ENCODE results near the gene GJB1. TPM values are rescaled to one million over a fixed set of nuclear protein-coding genes. Genes with fewer than 3 reads are reported as not detected.

The GJB1 gene
- total RNA-seq, 2 donors from 2014 or later: not detected

DNA sequence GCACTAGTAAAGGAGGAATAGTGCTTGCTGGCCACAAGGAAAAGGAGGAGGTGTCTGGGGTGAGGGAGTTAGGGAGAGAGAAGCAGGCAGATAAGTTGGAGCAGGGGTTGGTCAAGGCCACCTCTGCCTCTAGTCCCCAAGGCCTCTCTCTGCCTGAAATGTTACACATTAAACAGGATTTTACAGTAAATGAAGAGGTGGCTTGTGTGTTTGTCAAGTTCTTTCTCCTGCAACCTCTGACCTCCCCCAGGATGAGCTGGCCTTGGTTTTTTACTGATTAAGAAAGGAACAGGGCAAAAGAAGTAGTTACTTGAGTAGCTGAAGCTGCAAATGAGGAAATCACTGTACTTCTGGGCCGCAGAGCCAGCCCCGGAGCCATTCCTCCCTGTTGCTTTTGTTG is 2.0 kb downstream of the GJB1 start:
- Mint-ChIP-seq H3K27ac (no peak overlapping the region), H3K4me3 (no peak overlapping the region), H3K4me1 (ENCODE audit: low read depth in 2 of 2) (peaks cover 0 to 3% of the 10 kb centered on the region in 2 donors), H3K9me3 (no peaks in the 10 kb centered on the region), H3K27me3 (peaks cover 0 to 7% of the 10 kb centered on the region in 2 donors), H3K36me3 (no peaks in the 10 kb centered on the region)
- ATAC-seq (no peak), DNase-seq (ENCODE audit: low spot score) (no peak)

- Mint-ChIP-seq H3K36me3 (no peaks in the 10 kb centered on the region), H3K4me1 (ENCODE audit: low read depth in 2 of 2) (peaks cover 0 to 3% of the 10 kb centered on the region in 2 donors), H3K27ac (no peak overlapping the region), H3K9me3 (no peaks in the 10 kb centered on the region), H3K27me3 (peaks cover 0 to 7% of the 10 kb centered on the region in 2 donors), H3K4me3 (no peak overlapping the region)
- no peak for DNase-seq (ENCODE audit: low spot score)
- no peak for ATAC-seq
These were observed 2.7 kb downstream of the GJB1 start for GRCh38 chrX:71225676-71226075.

DNA sequence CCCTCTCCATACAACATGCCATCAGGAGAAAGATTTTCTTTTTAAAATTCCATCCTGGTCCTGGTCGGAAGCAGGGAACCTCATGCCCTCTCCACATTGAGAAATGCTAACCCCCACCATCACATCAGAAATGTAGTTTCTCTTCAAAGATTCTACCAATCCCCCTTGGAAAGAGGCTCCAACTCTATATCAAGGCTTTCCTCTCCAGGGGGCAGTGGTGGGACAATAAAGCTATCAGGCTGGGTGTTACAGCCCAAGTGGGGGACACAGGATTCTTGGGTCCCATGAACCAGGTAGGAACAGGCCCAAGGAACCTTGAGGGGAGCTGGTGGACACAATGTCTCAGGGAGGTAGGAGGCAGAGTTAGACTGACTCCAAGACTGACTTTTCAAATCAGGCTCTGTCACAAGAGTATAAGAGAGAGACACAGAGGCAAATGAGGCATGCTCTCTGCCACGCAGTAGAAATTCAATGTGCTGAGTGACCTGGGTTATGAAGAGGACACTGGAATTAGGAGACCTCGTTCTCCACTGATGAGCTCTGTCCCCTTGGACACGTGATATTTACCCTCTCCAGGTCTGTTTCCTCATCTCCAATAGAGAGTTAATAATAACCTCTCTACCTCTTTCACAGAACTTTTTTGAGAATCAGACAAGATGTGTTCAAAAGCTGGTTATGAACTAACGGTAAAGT is 4.5 kb downstream of the GJB1 start:
- peaks cover 0 to 7% of the 10 kb centered on the region in 2 donors for H3K27me3 Mint-ChIP-seq
- H3K36me3 Mint-ChIP-seq: no peaks in the 10 kb centered on the region
- H3K4me1 Mint-ChIP-seq (ENCODE audit: low read depth in 2 of 2): peaks cover 0 to 3% of the 10 kb centered on the region in 2 donors
- H3K4me3 Mint-ChIP-seq: no peak overlapping the region
- H3K27ac Mint-ChIP-seq: no peak overlapping the region
- DNase-seq (ENCODE audit: low spot score): no peak
- ATAC-seq: no peak
- H3K9me3 Mint-ChIP-seq: no peaks in the 10 kb centered on the region

DNA sequence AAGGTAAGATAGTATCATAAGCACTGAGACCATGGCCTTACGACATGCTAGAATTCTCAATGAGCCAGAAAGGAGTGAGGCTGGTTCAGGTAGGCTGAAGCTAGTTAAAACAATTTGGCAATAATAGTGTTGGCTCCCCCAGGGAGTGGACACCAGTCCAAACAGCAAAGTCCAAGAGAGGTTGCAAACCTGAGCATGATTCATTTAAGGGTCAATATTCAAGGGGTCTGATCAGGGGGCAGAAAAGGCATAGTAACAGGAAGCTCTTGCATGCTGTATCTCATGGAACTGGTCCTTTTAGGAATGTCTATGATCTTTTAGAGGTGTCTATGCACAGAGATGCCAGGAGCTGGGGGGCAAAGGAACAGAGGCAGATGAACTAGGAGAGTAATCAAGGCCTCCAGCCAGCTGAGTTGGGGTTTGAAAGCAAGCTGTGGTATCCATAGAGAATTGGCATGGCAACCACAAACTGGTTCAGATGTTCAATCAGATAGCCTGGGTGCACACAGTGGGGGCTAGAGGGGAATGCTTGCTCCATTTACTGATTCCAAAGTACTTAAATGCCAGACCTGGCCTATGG is 5.1 kb downstream of the GJB1 start:
- no peak overlapping the region for H3K27ac Mint-ChIP-seq
- DNase-seq (ENCODE audit: low spot score) (no peak), ATAC-seq (no peak)
- H3K36me3 Mint-ChIP-seq: no peaks in the 10 kb centered on the region
- H3K9me3 Mint-ChIP-seq: no peaks in the 10 kb centered on the region
- no peak overlapping the region for H3K4me3 Mint-ChIP-seq
- H3K4me1 Mint-ChIP-seq (ENCODE audit: low read depth in 2 of 2): peaks cover 0 to 3% of the 10 kb centered on the region in 2 donors
- H3K27me3 Mint-ChIP-seq: peaks cover 0 to 6% of the 10 kb centered on the region in 2 donors

- ATAC-seq: no peak
- Mint-ChIP-seq H3K9me3 (no peaks in the 10 kb centered on the region), H3K4me1 (ENCODE audit: low read depth in 2 of 2) (peaks cover 3 to 12% of the 10 kb centered on the region in 2 donors), H3K27me3 (peaks cover 0 to 7% of the 10 kb centered on the region in 2 donors), H3K4me3 (no peak overlapping the region), H3K27ac (no peak overlapping the region), H3K36me3 (peaks cover 7% of the 10 kb centered on the region)
- DNase-seq (ENCODE audit: low spot score): no peak
These were observed 12.5 kb downstream of the GJB1 start for GRCh38 chrX:71235482-71235881.

GRCh38 chrX:71236836-71237235 is 13.8 kb downstream of the GJB1 start:
- peaks cover 8% of the 10 kb centered on the region for H3K36me3 Mint-ChIP-seq
- no peak overlapping the region for H3K27ac Mint-ChIP-seq
- no peak for DNase-seq (ENCODE audit: low spot score)
- no peaks in the 10 kb centered on the region for H3K9me3 Mint-ChIP-seq
- H3K4me1 Mint-ChIP-seq (ENCODE audit: low read depth in 2 of 2): peaks cover 3 to 12% of the 10 kb centered on the region in 2 donors
- ATAC-seq: no peak
- peaks cover 0 to 7% of the 10 kb centered on the region in 2 donors for H3K27me3 Mint-ChIP-seq
- H3K4me3 Mint-ChIP-seq: no peak overlapping the region

GRCh38 chrX:71239781-71240180 is 16.8 kb downstream of the GJB1 start:
- Mint-ChIP-seq H3K4me3 (no peak overlapping the region), H3K9me3 (no peaks in the 10 kb centered on the region), H3K4me1 (ENCODE audit: low read depth in 2 of 2) (peaks cover 3 to 4% of the 10 kb centered on the region in 2 donors), H3K27me3 (peaks cover 0 to 7% of the 10 kb centered on the region in 2 donors), H3K27ac (no peak overlapping the region), H3K36me3 (peaks cover 8% of the 10 kb centered on the region)
- no peak for ATAC-seq
- DNase-seq (ENCODE audit: low spot score): no peak

GRCh38 chrX:71241301-71241700 is 18.3 kb downstream of the GJB1 start:
- no peak for ATAC-seq

GRCh38 chrX:71244359-71245128 is 21.5 kb downstream of the GJB1 start:
- DNase-seq (ENCODE audit: low spot score) (no peak), ATAC-seq (no peak)
- no peak overlapping the region for H3K4me3 Mint-ChIP-seq
- H3K27me3 Mint-ChIP-seq: no peaks in the 10 kb centered on the region
- H3K4me1 Mint-ChIP-seq (ENCODE audit: low read depth in 2 of 2): no peaks in the 10 kb centered on the region
- no peak overlapping the region for H3K27ac Mint-ChIP-seq
- H3K9me3 Mint-ChIP-seq: no peaks in the 10 kb centered on the region
- H3K36me3 Mint-ChIP-seq: peaks cover 13% of the 10 kb centered on the region

More at GRCh38 chrX:71241301-71241700, 18.3 kb downstream of the GJB1 start:
- no peaks in the 10 kb centered on the region for H3K4me1 Mint-ChIP-seq (ENCODE audit: low read depth in 2 of 2)
- no peak overlapping the region for H3K4me3 Mint-ChIP-seq
- no peak for DNase-seq (ENCODE audit: low spot score)
- peaks cover 13% of the 10 kb centered on the region for H3K36me3 Mint-ChIP-seq
- H3K9me3 Mint-ChIP-seq: no peaks in the 10 kb centered on the region
- peaks cover 0 to 2% of the 10 kb centered on the region in 2 donors for H3K27me3 Mint-ChIP-seq
- H3K27ac Mint-ChIP-seq: no peak overlapping the region

DNA sequence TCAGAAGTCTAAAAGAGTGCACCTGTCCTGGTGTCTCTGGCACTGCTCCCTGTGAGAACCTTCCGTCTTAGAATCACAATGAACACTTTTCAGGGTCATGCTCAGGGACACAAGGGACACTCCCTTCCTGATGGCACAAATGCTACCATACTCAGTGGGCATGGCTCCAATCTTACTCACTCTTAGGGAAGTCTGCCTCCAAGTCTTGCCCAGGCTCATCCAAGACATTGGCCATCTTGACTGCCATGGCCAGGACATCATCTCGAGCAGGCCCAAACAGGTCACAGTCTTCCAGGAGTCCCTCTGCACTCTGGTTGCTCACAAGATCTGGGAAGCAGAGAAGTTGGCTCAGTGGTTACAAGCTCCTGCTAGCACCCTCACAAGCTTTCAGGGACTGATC is 22.1 kb downstream of the GJB1 start:
- Mint-ChIP-seq H3K27me3 (no peaks in the 10 kb centered on the region), H3K9me3 (no peaks in the 10 kb centered on the region), H3K4me1 (ENCODE audit: low read depth in 2 of 2) (no peaks in the 10 kb centered on the region), H3K36me3 (peaks cover 10% of the 10 kb centered on the region), H3K27ac (no peak overlapping the region), H3K4me3 (no peak overlapping the region)
- ATAC-seq (no peak), DNase-seq (ENCODE audit: low spot score) (no peak)

DNA sequence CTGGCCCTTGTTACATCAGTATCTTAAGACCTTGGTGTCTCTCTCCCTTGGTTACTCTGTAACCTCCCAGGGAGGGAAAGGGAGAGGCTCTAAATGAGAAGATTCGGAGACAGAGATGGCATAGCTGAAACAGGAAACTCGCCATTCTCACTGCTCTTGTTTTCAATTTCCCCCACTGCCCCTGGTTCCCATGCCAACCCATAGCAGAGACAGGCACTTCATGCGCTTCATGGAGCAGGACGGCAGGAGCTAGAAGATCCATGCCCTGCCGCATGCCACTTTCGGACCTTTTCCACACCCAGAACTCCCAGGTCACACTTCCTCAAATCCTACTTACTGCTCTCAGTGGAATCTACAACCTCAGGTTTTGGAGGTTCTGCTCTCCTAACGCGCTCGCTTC is 27.8 kb downstream of the GJB1 start:
- ATAC-seq: no peak
- Mint-ChIP-seq H3K9me3 (no peaks in the 10 kb centered on the region), H3K36me3 (no peaks in the 10 kb centered on the region), H3K27ac (no peak overlapping the region), H3K27me3 (peaks cover 0 to 3% of the 10 kb centered on the region in 2 donors), H3K4me3 (no peak overlapping the region), H3K4me1 (ENCODE audit: low read depth in 2 of 2) (peaks cover 13 to 15% of the 10 kb centered on the region in 2 donors)
- DNase-seq (ENCODE audit: low spot score): no peak

DNA sequence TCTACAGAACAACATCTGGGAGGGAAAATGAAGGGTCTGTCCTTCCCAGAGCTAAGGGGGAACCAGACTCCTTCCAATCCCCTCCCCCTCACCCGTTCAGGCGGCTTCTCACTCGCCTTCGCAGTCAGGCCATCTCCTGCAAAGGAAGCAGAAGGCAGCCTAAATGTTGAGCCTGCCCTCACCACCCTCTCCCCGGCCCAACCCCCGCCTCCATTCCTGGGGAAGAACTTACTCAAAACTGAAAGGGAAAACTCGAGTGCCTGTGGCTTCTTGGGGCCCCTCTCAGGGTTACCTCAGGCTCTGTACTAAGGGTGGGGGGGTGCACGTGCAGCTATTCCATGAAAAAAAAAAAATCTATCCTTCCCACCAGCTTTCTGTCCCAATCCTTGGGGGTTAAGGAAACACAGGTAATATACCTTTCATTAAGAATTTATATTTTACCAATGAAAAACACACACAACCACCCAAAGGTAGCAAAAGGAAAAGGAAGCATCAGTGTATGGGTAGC is 28.5 kb downstream of the GJB1 start:
- Mint-ChIP-seq H3K27ac (peak overlapping the region in 1 of 2 donors; percentile 45), H3K36me3 (no peaks in the 10 kb centered on the region)

DNA sequence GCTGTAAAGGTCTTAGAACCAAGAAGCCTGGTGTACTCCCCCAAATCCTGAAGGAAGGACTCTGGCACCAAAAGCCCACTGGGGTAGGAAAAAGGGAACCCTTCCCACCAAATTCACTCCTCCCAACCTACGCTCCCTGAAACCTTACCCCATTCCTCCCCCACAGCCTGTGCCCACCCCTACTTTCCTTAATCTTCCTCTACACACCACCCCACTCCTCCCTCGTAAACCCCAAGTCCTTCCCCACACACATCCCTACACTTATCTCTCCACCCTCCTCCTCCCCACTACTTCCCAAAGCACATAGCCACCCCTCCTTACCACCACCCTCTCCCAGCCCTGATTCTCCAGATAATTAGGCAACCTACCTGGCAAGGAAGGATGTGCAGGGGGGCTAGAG is 29.2 kb downstream of the GJB1 start:
- DNase-seq (ENCODE audit: low spot score): no peak
- Mint-ChIP-seq H3K4me1 (ENCODE audit: low read depth in 2 of 2) (peaks cover 14 to 17% of the 10 kb centered on the region in 2 donors), H3K36me3 (no peaks in the 10 kb centered on the region), H3K27me3 (peaks cover 0 to 3% of the 10 kb centered on the region in 2 donors), H3K9me3 (no peaks in the 10 kb centered on the region), H3K4me3 (peak overlapping the region; percentile 36), H3K27ac (peak overlapping the region in 1 of 2 donors; percentile 45)
- ATAC-seq: no peak

More for the DNA sequence above, 28.5 kb downstream of the GJB1 start:
- ATAC-seq: no peak
- Mint-ChIP-seq H3K27me3 (peaks cover 0 to 3% of the 10 kb centered on the region in 2 donors), H3K4me1 (ENCODE audit: low read depth in 2 of 2) (peaks cover 14 to 17% of the 10 kb centered on the region in 2 donors), H3K4me3 (peak overlapping the region; percentile 36), H3K9me3 (no peaks in the 10 kb centered on the region)
- DNase-seq (ENCODE audit: low spot score): no peak

Measured in natural killer cell treated with Interleukin-12 subunit alpha and Interleukin-12 subunit beta and Interleukin-15 and Interleukin-18, amount 100 ng/mL, for 72 hours (primary cell).